Ureter (tissue), 1 donor: ENCODE results near the gene UNC5B. TPM values are rescaled to one million over a fixed set of nuclear protein-coding genes. Genes with fewer than 3 reads are reported as not detected.

Experiments
- DNase-seq: peaks from one replicate; pipeline ENCODE4 v3.0.0-alpha.2; 2020; ENCODE audit warnings: low spot score
- total RNA-seq: library from RNA; stranded (reverse); gene quantifications from one replicate; pipeline ENCODE4 v1.2.4, GENCODE V29; 2023
- donor health status: DM: yes; HTN: yes; CAD: no.

The UNC5B gene
- total RNA-seq, 1 donor from 2014 or later: 61.8 TPM

DNA sequence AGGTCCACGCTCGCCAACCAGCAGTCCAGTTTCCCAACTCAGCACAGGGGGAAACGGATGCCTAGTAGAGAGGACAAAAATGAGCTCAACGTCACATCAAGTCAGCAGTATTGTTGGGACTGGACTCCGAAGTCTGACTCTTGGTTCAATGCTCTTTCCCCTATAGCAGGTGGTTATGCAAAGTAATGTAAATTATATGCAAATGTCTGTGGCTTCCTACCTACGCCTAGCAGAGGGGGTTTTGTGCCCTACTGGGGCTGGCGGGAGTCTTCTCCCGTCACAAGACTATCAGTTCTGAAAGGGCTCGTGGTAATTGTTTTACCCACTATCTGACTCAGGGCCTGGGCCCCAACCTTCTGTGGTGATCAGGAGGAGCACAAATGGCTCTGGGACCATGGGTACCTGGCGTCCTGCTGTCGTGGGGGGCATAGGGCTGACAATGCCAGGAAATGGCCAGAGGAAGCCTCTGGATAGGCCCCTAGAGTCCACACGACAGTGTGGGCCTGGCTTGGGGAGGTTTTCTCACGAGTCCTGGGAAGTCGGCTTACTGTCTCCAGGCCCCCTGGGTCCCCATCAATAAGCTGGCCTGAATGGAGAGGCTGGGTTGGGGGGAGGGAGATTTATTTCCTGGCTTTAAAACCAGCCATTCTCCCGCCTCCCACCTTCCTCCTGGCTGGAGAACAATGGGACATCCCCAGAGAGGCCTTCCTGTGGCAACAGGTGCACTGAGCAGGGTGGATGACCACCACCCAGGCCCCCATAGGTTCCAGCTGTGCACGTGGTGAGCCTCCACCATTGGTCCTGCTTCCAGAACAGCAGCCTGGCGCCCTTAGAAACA is 41.8 kb downstream of the UNC5B start:
- DNase-seq: no peak

- no peak for DNase-seq
These were observed 42.6 kb downstream of the UNC5B start for GRCh38 chr10:71254834-71255549.

DNA sequence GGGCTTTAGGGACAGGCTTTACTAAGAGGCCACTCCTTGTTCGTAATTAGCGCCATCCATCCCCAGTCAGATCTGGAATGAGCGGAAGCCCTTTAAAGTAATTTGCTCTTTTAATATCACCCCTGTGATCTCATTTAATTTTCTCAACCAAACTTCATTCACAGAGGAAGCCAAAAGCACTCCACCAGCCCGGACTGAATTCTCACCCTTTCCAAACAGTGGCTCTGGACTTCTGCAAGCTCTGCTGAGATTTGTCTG is 43.1 kb downstream of the UNC5B start:
- no peak for DNase-seq

GRCh38 chr10:71255808-71256660 is 43.7 kb downstream of the UNC5B start:
- peak; percentile 72 for DNase-seq

GRCh38 chr10:71256661-71257318 is 44.4 kb downstream of the UNC5B start:
- DNase-seq: no peak

DNA sequence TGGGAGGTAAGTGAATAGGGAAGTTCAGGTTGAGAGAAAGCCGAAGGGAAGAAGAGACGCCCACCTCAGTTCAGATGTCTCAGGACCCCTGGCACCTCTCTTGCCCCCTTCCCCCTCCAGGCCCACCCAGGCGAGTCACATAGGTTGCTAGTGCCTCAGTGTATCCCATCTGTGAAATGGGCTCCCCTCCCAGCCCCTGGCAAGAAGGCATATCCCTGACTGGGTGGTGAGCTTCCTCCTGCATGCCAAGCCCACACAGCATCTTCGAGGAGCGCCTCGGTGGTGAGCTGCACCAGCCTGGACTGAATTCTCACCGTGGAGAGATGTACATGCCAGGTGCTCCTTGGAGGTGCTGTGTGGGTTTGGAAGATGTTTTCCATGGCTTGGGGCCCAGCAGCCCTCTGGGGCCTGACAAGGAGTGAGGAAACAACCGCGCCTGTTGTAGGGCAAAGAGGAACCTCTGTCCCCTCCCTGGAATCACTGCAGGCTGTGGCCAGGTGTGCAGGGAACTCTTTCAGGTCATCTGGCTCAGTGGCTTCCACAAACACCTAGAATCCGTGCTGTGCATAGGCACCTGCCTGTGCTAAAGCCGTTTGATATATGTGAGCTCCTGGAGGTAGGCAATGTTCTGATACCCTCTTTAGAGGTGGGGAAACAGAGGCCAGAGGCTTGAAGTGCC is 45.1 kb downstream of the UNC5B start:
- DNase-seq: no peak

GRCh38 chr10:71258046-71258445 is 45.7 kb downstream of the UNC5B start:
- DNase-seq: no peak

- DNase-seq: no peak
These were observed 46.2 kb downstream of the UNC5B start for GRCh38 chr10:71258446-71259145.

GRCh38 chr10:71259282-71259681 is 46.9 kb downstream of the UNC5B start:
- DNase-seq: no peak

GRCh38 chr10:71259815-71260501 is 47.6 kb downstream of the UNC5B start:
- DNase-seq: no peak

- no peak for DNase-seq
These were observed 48.4 kb downstream of the UNC5B start for GRCh38 chr10:71260622-71261325.

GRCh38 chr10:71262027-71262426 is 49.7 kb downstream of the UNC5B start:
- no peak for DNase-seq

GRCh38 chr10:71262817-71263216 is 50.4 kb downstream of the UNC5B start:
- no peak for DNase-seq

GRCh38 chr10:71263376-71263775 is 51.0 kb downstream of the UNC5B start:
- DNase-seq: no peak

DNA sequence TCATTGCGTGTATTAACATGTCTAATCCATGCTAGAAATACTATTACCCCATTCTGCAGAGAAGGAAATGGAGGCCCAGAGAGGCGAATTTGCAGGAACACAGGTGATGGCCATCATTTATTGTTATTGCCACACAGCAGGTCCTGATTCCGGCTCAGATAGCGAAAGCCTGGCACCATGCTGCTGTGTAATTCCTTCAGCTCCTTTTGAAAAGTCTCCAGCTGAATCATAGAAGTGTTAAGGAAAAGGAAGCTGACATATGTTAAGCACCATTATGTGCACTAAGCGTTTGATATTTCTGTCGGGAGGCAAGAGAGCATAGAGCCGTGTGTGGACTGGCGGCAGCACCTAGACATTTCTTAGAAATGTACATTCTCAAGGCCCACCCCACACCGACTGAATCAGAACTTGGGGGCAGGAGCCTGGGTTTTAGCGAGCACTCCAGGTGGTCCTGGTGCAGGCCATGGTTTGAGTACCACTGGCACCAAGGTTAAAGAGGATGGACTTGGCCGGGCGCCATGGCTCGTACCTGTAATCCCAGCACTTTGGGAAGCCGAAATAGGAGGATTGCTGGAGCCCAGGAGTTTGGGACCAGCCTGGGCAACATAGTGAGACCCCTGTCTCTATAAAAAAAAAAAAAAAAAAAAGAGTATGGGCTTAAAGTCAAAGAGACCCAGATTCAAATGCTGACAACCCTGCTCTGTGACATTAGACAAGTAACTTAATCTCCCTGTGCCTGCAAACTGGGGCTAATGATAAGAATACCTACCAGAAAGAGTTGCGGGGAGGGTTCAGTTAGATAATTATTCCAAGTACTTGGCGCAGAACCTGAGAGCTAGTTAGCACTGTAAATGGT is 52.2 kb downstream of the UNC5B start:
- no peak for DNase-seq

- DNase-seq: no peak
These were observed 52.8 kb downstream of the UNC5B start for GRCh38 chr10:71265201-71265575.

GRCh38 chr10:71265618-71266146 is 53.3 kb downstream of the UNC5B start:
- no peak for DNase-seq
